ENCODE measurements around the gene CEBPB.

GRCh38 chr20:50163570-50164317 is 26.9 kb upstream of the CEBPB start:
- TF ChIP-seq POLR2A (IDR thresholded peaks at IDR 0.05) (no peak), CTCF (IDR thresholded peaks at IDR 0.05) (no peak)

All from tibial nerve (tissue), 3 donors.